HFF-Myc (cell line): ENCODE data around the gene STK10.

ENCODE experiments used
- DNase-seq: peaks from one replicate; pipeline ENCODE4 v3.0.0-alpha.2; 2011; ENCODE audit warnings: low read depth; ENCODE audit errors: extremely low read depth
- H3K4me3 ChIP-seq: replicated peaks from 2 replicates; pipeline ENCODE4 v1.5.1; 2011; ENCODE audit warnings: low read depth, mild to moderate bottlenecking, control low read depth, low read length
- CTCF ChIP-seq: IDR thresholded peaks from 2 replicates; pipeline ENCODE4 v1.5.1; 2012; ENCODE audit warnings: mild to moderate bottlenecking, low read depth, low read length, control low read depth; ENCODE audit errors: missing control alignments

The STK10 gene

GRCh38 chr5:172182291-172182690 is 5.7 kb downstream of the STK10 start:
- DNase-seq = no peak
- TF ChIP-seq CTCF = no peak
- H3K4me3 ChIP-seq = no peak overlapping the region

GRCh38 chr5:172180936-172181335 is 7.1 kb downstream of the STK10 start:
- no peak overlapping the region for H3K4me3 ChIP-seq
- no peak for DNase-seq
- TF ChIP-seq CTCF = no peak

- H3K4me3 ChIP-seq = no peak overlapping the region
- no peak for DNase-seq
- TF ChIP-seq CTCF = no peak
These were observed 8.7 kb downstream of the STK10 start for GRCh38 chr5:172178991-172179989.

GRCh38 chr5:172178301-172178987 is 9.6 kb downstream of the STK10 start:
- DNase-seq = no peak
- H3K4me3 ChIP-seq = no peak overlapping the region
- TF ChIP-seq CTCF = no peak

GRCh38 chr5:172177176-172177575 is 10.8 kb downstream of the STK10 start:
- no peak overlapping the region for H3K4me3 ChIP-seq
- no peak for TF ChIP-seq CTCF
- no peak for DNase-seq

GRCh38 chr5:172175263-172175719 is 12.7 kb downstream of the STK10 start:
- no peak for TF ChIP-seq CTCF
- H3K4me3 ChIP-seq = no peak overlapping the region
- DNase-seq = no peak
